H1 (cell line): ENCODE data around the gene DYNLT1. TPM values are rescaled to one million over a fixed set of nuclear protein-coding genes. Genes with fewer than 3 reads are reported as not detected.

Source experiments
- CTCF ChIA-PET: fragments of 300-600 bp; sonication (Branson Sonifier 250); formaldehyde crosslinking; loops from one replicate; lab custom pipeline; 2021; ENCODE audit not compliant: partially characterized antibody; lab: Charles Lee
- POLR2A ChIA-PET: fragments of 300-600 bp; sonication (Branson Sonifier 250); formaldehyde crosslinking; loops from one replicate; lab custom pipeline; 2021; ENCODE audit warnings: inconsistent platforms; ENCODE audit not compliant: partially characterized antibody; lab: Charles Lee
- DNase-seq, 2 experiments: peaks; one replicate each; pipeline versions ENCODE4 v3.0.0 to v3.0.0-alpha.2; 2010 to 2022; ENCODE audit warnings: low spot score in 2 of 2, low read depth in 1 of 2, mixed read lengths in 1 of 2
- FAIRE-seq: peaks from 2 replicates; lab custom pipeline; 2011; peaks lifted over from hg19 to GRCh38; lab: Jason Lieb, UNC
- H2AFZ ChIP-seq: 2 replicates; pipeline ENCODE4 v1.8.1; 2012; ENCODE audit warnings: low read length, inconsistent platforms
- H2AK5ac ChIP-seq: 2 replicates; pipeline ENCODE4 v1.6.1; 2013; ENCODE audit warnings: low read depth, low read length
- H2BK120ac ChIP-seq: replicated peaks from 2 replicates; pipeline ENCODE3; 2013; ENCODE audit warnings: low read depth, low read length, inconsistent platforms
- H2BK12ac ChIP-seq: 2 replicates; pipeline ENCODE4 v1.6.1; 2013; ENCODE audit warnings: low read depth, low read length
- H2BK15ac ChIP-seq: 2 replicates; pipeline ENCODE4 v1.6.1; 2013; ENCODE audit warnings: low read length
- H2BK20ac ChIP-seq: 2 replicates; pipeline ENCODE4 v1.6.1; 2013; ENCODE audit warnings: low read length
- H2BK5ac ChIP-seq: 2 replicates; pipeline ENCODE4 v1.6.1; 2013; ENCODE audit warnings: low read depth, low read length
- H3K14ac ChIP-seq: 2 replicates; pipeline ENCODE4 v1.6.1; 2013; ENCODE audit warnings: inconsistent platforms; ENCODE audit not compliant: insufficient read length
- H3K18ac ChIP-seq: 2 replicates; pipeline ENCODE4 v1.6.1; 2013; ENCODE audit warnings: low read length; ENCODE audit errors: extremely low read depth
- H3K23ac ChIP-seq: 2 replicates; pipeline ENCODE4 v1.6.1; 2013; ENCODE audit warnings: inconsistent platforms; ENCODE audit not compliant: insufficient read length
- H3K23me2 ChIP-seq: 2 replicates; pipeline ENCODE4 v1.6.1; 2013; ENCODE audit warnings: low read depth, low read length
- H3K27ac ChIP-seq: 2 replicates; pipeline ENCODE4 v1.6.1; 2011; ENCODE audit warnings: low read depth, low read length, inconsistent platforms
- H3K27me3 ChIP-seq, 4 experiments: replicated peaks in 1 of 4; 1 replicate in 1 of 4; 2 replicates in 3 of 4; pipeline versions ENCODE4 v1.6.1 to v1.8.1; 2011 to 2013; ENCODE audit warnings: low read length in 3 of 4, mild to moderate bottlenecking in 3 of 4, inconsistent platforms in 2 of 4, mixed read lengths in 2 of 4, moderate library complexity in 1 of 4; ENCODE audit not compliant: control insufficient read depth in 3 of 4, insufficient read depth in 3 of 4; ENCODE audit errors: extremely low read depth in 1 of 4
- H3K36me3 ChIP-seq, 4 experiments: 2 replicates each; pipeline versions ENCODE4 v1.6.1 to v1.8.1; 2011 to 2013; ENCODE audit warnings: mild to moderate bottlenecking in 4 of 4, low read length in 3 of 4, moderate library complexity in 2 of 4, control low read depth in 1 of 4, inconsistent platforms in 1 of 4; ENCODE audit not compliant: insufficient read depth in 4 of 4, control insufficient read depth in 2 of 4
- H3K4ac ChIP-seq: replicated peaks from 2 replicates; pipeline ENCODE3; 2013; ENCODE audit warnings: low read length, low read depth, mixed read lengths, inconsistent platforms; ENCODE audit not compliant: insufficient read length
- H3K4me1 ChIP-seq, 4 experiments: replicated peaks in 1 of 4; 1 replicate in 1 of 4; 2 replicates in 3 of 4; pipeline versions ENCODE4 v1.6.1 to v1.8.1; 2011 to 2013; ENCODE audit warnings: low read length in 3 of 4, inconsistent platforms in 2 of 4, mixed read lengths in 1 of 4; ENCODE audit not compliant: insufficient read depth in 4 of 4, control insufficient read depth in 3 of 4
- H3K4me2 ChIP-seq, 2 experiments: 2 replicates each; pipeline versions ENCODE4 v1.6.1 to v1.8.1; 2011 to 2013; ENCODE audit warnings: low read depth in 2 of 2, low read length in 2 of 2, control low read depth in 1 of 2, inconsistent platforms in 1 of 2, mild to moderate bottlenecking in 1 of 2; ENCODE audit not compliant: insufficient read depth in 1 of 2
- H3K4me3 ChIP-seq, 4 experiments: fragments of 200-600, 300-600 bp in 1 of 4; sonication (generic), shearing (Covaris generic), sonication (Bioruptor Twin) in 1 of 4; 2 replicates each; pipeline versions ENCODE4 v1.5.1 to v1.8.1; 2011 to 2016; ENCODE audit warnings: low read length in 4 of 4, low read depth in 3 of 4, control low read depth in 2 of 4, inconsistent platforms in 2 of 4, mild to moderate bottlenecking in 2 of 4, mixed read lengths in 1 of 4, moderate library complexity in 1 of 4; ENCODE audit not compliant: insufficient read depth in 2 of 4; ENCODE audit errors: extremely low read depth in 1 of 4
- H3K56ac ChIP-seq: replicated peaks from 2 replicates; pipeline ENCODE3; 2013; ENCODE audit warnings: low read depth, mild to moderate bottlenecking, mixed read lengths, low read length, inconsistent platforms; ENCODE audit not compliant: insufficient read length
- H3K79me1 ChIP-seq: 2 replicates; pipeline ENCODE4 v1.6.1; 2013; ENCODE audit warnings: low read depth, low read length, control low read depth
- H3K79me2 ChIP-seq, 2 experiments: 2 replicates each; pipeline versions ENCODE4 v1.6.1 to v1.8.1; 2012 to 2013; ENCODE audit warnings: low read length in 2 of 2, mild to moderate bottlenecking in 2 of 2, inconsistent platforms in 1 of 2; ENCODE audit not compliant: insufficient read depth in 2 of 2, control insufficient read depth in 1 of 2
- H3K9ac ChIP-seq, 4 experiments: replicated peaks in 1 of 4; 1 replicate in 1 of 4; 2 replicates in 3 of 4; pipeline versions ENCODE4 v1.6.1 to v1.8.1; 2011 to 2013; ENCODE audit warnings: low read depth in 3 of 4, low read length in 3 of 4, control low read depth in 2 of 4, mild to moderate bottlenecking in 2 of 4, moderate library complexity in 2 of 4, inconsistent platforms in 1 of 4; ENCODE audit errors: extremely low read depth in 1 of 4
- H3K9me3 ChIP-seq, 2 experiments: 2 replicates each; pipeline versions ENCODE4 v1.6.1 to v1.8.1; 2012 to 2013; ENCODE audit warnings: mild to moderate bottlenecking in 2 of 2, moderate library complexity in 2 of 2, control low read depth in 1 of 2, inconsistent platforms in 1 of 2, low read depth in 1 of 2, low read length in 1 of 2, mixed read lengths in 1 of 2; ENCODE audit not compliant: insufficient read depth in 2 of 2
- H4K20me1 ChIP-seq, 2 experiments: replicated peaks in 1 of 2; 2 replicates each; pipeline versions ENCODE3 to v1.8.1; 2011 to 2013; ENCODE audit warnings: inconsistent platforms in 2 of 2, low read length in 2 of 2, mild to moderate bottlenecking in 1 of 2; ENCODE audit not compliant: insufficient read depth in 2 of 2, control insufficient read depth in 1 of 2
- H4K5ac ChIP-seq: 2 replicates; pipeline ENCODE4 v1.6.1; 2013; ENCODE audit warnings: low read length, low read depth, mixed read lengths, inconsistent platforms; ENCODE audit not compliant: insufficient read length
- H4K8ac ChIP-seq: 2 replicates; pipeline ENCODE4 v1.8.0; 2013; ENCODE audit warnings: mild to moderate bottlenecking, moderate library complexity, low read length, inconsistent platforms; ENCODE audit not compliant: insufficient read depth; ENCODE audit errors: extremely low read depth
- H4K91ac ChIP-seq: replicated peaks from 2 replicates; pipeline ENCODE3; 2013; ENCODE audit warnings: low read length, mixed read lengths, inconsistent platforms; ENCODE audit not compliant: insufficient read length
- E2F6 ChIP-seq: IDR thresholded peaks from 2 replicates; pipeline ENCODE4 v1.6.1; 2012; ENCODE audit warnings: inconsistent platforms
- MAFK ChIP-seq: IDR thresholded peaks from 2 replicates; pipeline ENCODE4 v1.6.1; 2012; ENCODE audit warnings: low read depth, mild to moderate bottlenecking, improper control_type of control experiment, low read length
- MAX ChIP-seq: IDR thresholded peaks from 2 replicates; pipeline ENCODE4 v1.6.1; 2012; ENCODE audit warnings: inconsistent platforms
- RAD21 ChIP-seq, 2 experiments: IDR thresholded peaks in 1 of 2; conservative IDR thresholded peaks in 1 of 2; 2 replicates each; pipeline ENCODE4 v1.6.1; 2011; ENCODE audit warnings: low read depth in 2 of 2, low read length in 2 of 2, improper control_type of control experiment in 1 of 2, inconsistent platforms in 1 of 2, mild to moderate bottlenecking in 1 of 2, moderate library complexity in 1 of 2
- SIRT6 ChIP-seq: IDR thresholded peaks from one replicate; pipeline ENCODE4 v1.7.1; 2012; ENCODE audit warnings: low read length, inconsistent platforms
- WGBS, 2 experiments: shearing (Covaris generic) in 1 of 2; methylation state at CpG; one replicate each; pipeline versions ENCODE4 v1.1.6 to v1.1.7; 2013 to 2015; ENCODE audit warnings: low lambda C conversion rate in 2 of 2, mixed read lengths in 2 of 2, inconsistent platforms in 1 of 2, low coverage in 1 of 2, missing lambda C conversion rate in 1 of 2; ENCODE audit not compliant: insufficient replicate concordance in 2 of 2, insufficient coverage in 1 of 2, insufficient read length in 1 of 2; ENCODE audit errors: extremely low coverage in 1 of 2, missing lambda C conversion rate in 1 of 2; 5-methylcytosine and 5-hydroxymethylcytosine counted together
- polyA plus RNA-seq, 7 experiments: library from polyadenylated mRNA; depleted of rRNA in 3 of 7; stranded (reverse) in 5 of 7; unstranded in 2 of 7; fragments of >200 nt in 5 of 7; fragments of 200-250 nt in 2 of 7; gene quantifications; 1 replicate in 5 of 7; 2 replicates in 1 of 7; 4 replicates in 1 of 7; pipeline versions ENCODE4 v1.2.1 to v1.2.3, GENCODE V29; 2011 to 2013; ENCODE audit warnings: missing spikeins in 2 of 7, mixed read lengths in 2 of 7
- total RNA-seq: library from RNA; stranded (reverse); fragmentation: NEBNext Ultra II Directional; extraction: Animal tissue kit (Norgen Biotek cat#: 25700); gene quantifications from 2 replicates; pipeline ENCODE4 v1.2.1, GENCODE V29; 2021

DYNLT1 gene
- total and polyA plus RNA-seq, 2 of the 8 experiments (the other 6 are each of a cell fraction or from before 2014, with no cell fraction given), result 119 to 245 TPM

- Histone ChIP-seq H3K79me1 (no peaks in the 10 kb centered on the region), H3K56ac (no peak overlapping the region), H4K91ac (no peak overlapping the region), H2BK5ac (no peak overlapping the region), H4K8ac (no peak overlapping the region), H3K4me1 (peaks cover 0 to 8% (median 4%) of the 10 kb centered on the region in 4 experiments; a peak in 4 of 7 replicates), H3K79me2 (no peaks in the 10 kb centered on the region), H3K27ac (no peak overlapping the region), H2AFZ (peak overlapping the region; percentile 65), H3K23me2 (no peaks in the 10 kb centered on the region), H2BK20ac (no peak overlapping the region), H2BK15ac (no peak overlapping the region), H3K4me2 (peak overlapping the region; percentile 24 to 25; a peak in 1 of 4 replicates), H3K18ac (no peak overlapping the region), H3K9ac (no peak overlapping the region), H2BK120ac (no peak overlapping the region), H4K20me1 (no peaks in the 10 kb centered on the region), H3K9me3 (no peaks in the 10 kb centered on the region), H2BK12ac (no peak overlapping the region), H3K4ac (no peak overlapping the region), H3K4me3 (no peak overlapping the region), H4K5ac (no peak overlapping the region), H3K14ac (no peak overlapping the region), H3K36me3 (no peaks in the 10 kb centered on the region), H3K23ac (no peak overlapping the region), H2AK5ac (no peak overlapping the region), H3K27me3 (no peaks in the 10 kb centered on the region; a peak in 1 of 7 replicates)
- FAIRE-seq (no peak), DNase-seq (no peak)
- WGBS, 2 experiments, result 78% methylated on average over 11 of the region's 11 CpGs; no CpG with 5 or more reads in 1 of the 2 experiments
- ChIA-PET POLR2A (interaction anchor here (0.8 kb wide), 1 partner anchor 18 kb away, joined by 3 read pairs; no protein-coding TSS in a partner anchor), CTCF (interaction anchor here (0.7 to 7.3 kb wide), 4 partner anchors 14 to 241 kb away, joined by 3 to 104 read pairs (median 38); partner anchors contain the start of gene SYTL3)
- no peak for TF ChIP-seq MAFK
- TF ChIP-seq E2F6, result peak; percentile 69
- no peak for TF ChIP-seq MAX
- no peak for TF ChIP-seq RAD21 (IDR thresholded peaks at IDR 0.05 in 1 of 2, conservative IDR thresholded peaks at IDR 0.05 in 1 of 2; ENCODE audit: low read depth in 2 of 2, low read length in 2 of 2)
- TF ChIP-seq SIRT6, result no peak
Measured at GRCh38 chr6:158663625-158664165, 19.2 kb upstream of the DYNLT1 start.
